K562 (cell line): Measurements from ENCODE around the gene ZNF865. TPM values are rescaled to one million over a fixed set of nuclear protein-coding genes. Genes with fewer than 3 reads are reported as not detected.

Source experiments
- L3MBTL2 ChIP-seq: fragments of 450-650 bp; IDR thresholded peaks from 2 replicates; pipeline ENCODE4 v1.6.1; 2016; ENCODE audit warnings: mild to moderate bottlenecking, moderate library complexity
- POLR2G ChIP-seq: fragments of 200-400 bp; formaldehyde crosslinking; IDR thresholded peaks from 2 replicates; pipeline ENCODE4 v1.6.1; 2017; ENCODE audit warnings: low read depth, mild to moderate bottlenecking, antibody characterized with exemption, low read length, moderate library complexity
- PRPF4 ChIP-seq: fragments of 200-400 bp; formaldehyde crosslinking; IDR thresholded peaks from one replicate; pipeline ENCODE4 v1.6.1; 2017; ENCODE audit warnings: low read length, low read depth, mild to moderate bottlenecking; ENCODE audit not compliant: insufficient read depth, poor library complexity, severe bottlenecking
- TCF3 ChIP-seq: sonication (generic); formaldehyde crosslinking; IDR thresholded peaks from 2 replicates; pipeline ENCODE4 v1.4.0; 2020; ENCODE audit warnings: mild to moderate bottlenecking, missing genetic modification reagents
- TFAP4 ChIP-seq: sonication (generic); formaldehyde crosslinking; IDR thresholded peaks from 2 replicates; pipeline ENCODE4 v1.8.0; 2022; ENCODE audit warnings: missing genetic modification reagents, mild to moderate bottlenecking, moderate library complexity, borderline replicate concordance
- ZNF121 ChIP-seq: sonication (generic); formaldehyde crosslinking; conservative IDR thresholded peaks from 2 replicates; pipeline ENCODE4 v1.8.0; 2022; ENCODE audit warnings: missing genetic modification reagents
- ZNF592 ChIP-seq: fragments of 450-650 bp; IDR thresholded peaks from 2 replicates; pipeline ENCODE4 v1.6.1; 2017; ENCODE audit warnings: antibody characterized with exemption, mild to moderate bottlenecking
- polyA plus RNA-seq, 8 experiments: library from polyadenylated mRNA; depleted of rRNA in 4 of 8; stranded (reverse) in 5 of 8; unstranded in 3 of 8; fragments of >200 nt; fragmentation: Nextera tagmentation in 2 of 8; fragmentation: Illumina TruSeq in 1 of 8; extraction: Ambion mirVana in 2 of 8; extraction: Trizol in 1 of 8; gene quantifications; 2 replicates each; pipeline versions ENCODE4 v1.2.1 to v1.2.3, GENCODE V29; 2011 to 2014; ENCODE audit warnings: inconsistent platforms in 1 of 8, missing spikeins in 1 of 8
- total RNA-seq, 7 experiments: library from RNA; depleted of rRNA in 6 of 7; stranded (reverse); fragments of >200 nt in 6 of 7; fragmentation: Illumina TruSeq in 2 of 7; extraction: Trizol in 2 of 7; gene quantifications; 2 replicates each; pipeline versions ENCODE4 v1.2.1 to v1.2.3, GENCODE V29; 2011 to 2021; ENCODE audit warnings: low replicate concordance in 1 of 7

The ZNF865 gene
- total and polyA plus RNA-seq, 9 of the 15 experiments (the other 6 are each of a cell fraction or from before 2014, with no cell fraction given), result 0.40 to 18.8 (median 1.6) TPM; not detected in 2

- peak; percentile 63; the same call in 1 of the 2 replicates for TF ChIP-seq ZNF592
- TF ChIP-seq POLR2G, result 0 out of 2 replicates have a peak, but pooled peaks have one; percentile 4
- TF ChIP-seq L3MBTL2, result peak; percentile 85
- TF ChIP-seq PRPF4, result no peak
- TF ChIP-seq ZNF121 (CRISPR knock-in tag), result no peak
- TF ChIP-seq TCF3 (CRISPR knock-in tag), result no peak
- TF ChIP-seq TFAP4 (CRISPR knock-in tag), result peak; percentile 44; the same call in 1 of the 2 replicates
These were observed 44.0 kb downstream of the ZNF865 start (continued) for GRCh38 chr19:55649268-55650125.
